ENCODE results near the gene RBM44.

GRCh38 chr2:237773826-237774225 is 24.8 kb upstream of the RBM44 start:
- TF ChIP-seq, protein P1, sequence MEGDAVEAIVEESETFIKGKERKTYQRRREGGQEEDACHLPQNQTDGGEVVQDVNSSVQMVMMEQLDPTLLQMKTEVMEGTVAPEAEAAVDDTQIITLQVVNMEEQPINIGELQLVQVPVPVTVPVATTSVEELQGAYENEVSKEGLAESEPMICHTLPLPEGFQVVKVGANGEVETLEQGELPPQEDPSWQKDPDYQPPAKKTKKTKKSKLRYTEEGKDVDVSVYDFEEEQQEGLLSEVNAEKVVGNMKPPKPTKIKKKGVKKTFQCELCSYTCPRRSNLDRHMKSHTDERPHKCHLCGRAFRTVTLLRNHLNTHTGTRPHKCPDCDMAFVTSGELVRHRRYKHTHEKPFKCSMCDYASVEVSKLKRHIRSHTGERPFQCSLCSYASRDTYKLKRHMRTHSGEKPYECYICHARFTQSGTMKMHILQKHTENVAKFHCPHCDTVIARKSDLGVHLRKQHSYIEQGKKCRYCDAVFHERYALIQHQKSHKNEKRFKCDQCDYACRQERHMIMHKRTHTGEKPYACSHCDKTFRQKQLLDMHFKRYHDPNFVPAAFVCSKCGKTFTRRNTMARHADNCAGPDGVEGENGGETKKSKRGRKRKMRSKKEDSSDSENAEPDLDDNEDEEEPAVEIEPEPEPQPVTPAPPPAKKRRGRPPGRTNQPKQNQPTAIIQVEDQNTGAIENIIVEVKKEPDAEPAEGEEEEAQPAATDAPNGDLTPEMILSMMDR (IDR thresholded peaks at IDR 0.05) = no peak
- TF ChIP-seq EP300 (IDR thresholded peaks at IDR 0.05) (no peak), POLR2A (IDR thresholded peaks at IDR 0.05) (no peak), POLR2AphosphoS5 (IDR thresholded peaks at IDR 0.05) (no peak)
